Skin epidermis (tissue), 12 donors: Measurements from ENCODE around the gene ZBTB21.

Experiments used
- H3K27ac ChIP-seq, 21 experiments: fragments of 200-600 bp; sonication (generic) in 11 of 21; one replicate each; pipeline ENCODE4 v1.5.0; 2020; ENCODE audit warnings: mild to moderate bottlenecking in 3 of 21, inconsistent platforms in 2 of 21, moderate library complexity in 2 of 21
- H3K4me3 ChIP-seq, 7 experiments: fragments of 200-600 bp; sonication (generic) in 2 of 7; one replicate each; pipeline ENCODE4 v1.5.0; 2020; ENCODE audit warnings: inconsistent platforms in 2 of 7, mild to moderate bottlenecking in 2 of 7, moderate library complexity in 1 of 7

Gene ZBTB21

GRCh38 chr21:42040411-42041180 is 30.4 kb upstream of the ZBTB21 start:
- Histone ChIP-seq H3K27ac (peak overlapping the region in 17 of 21 experiments; percentile 1 to 86 (median 66)), H3K4me3 (no peak overlapping the region)

GRCh38 chr21:42039911-42040351 is 29.8 kb upstream of the ZBTB21 start:
- H3K27ac ChIP-seq, result peak overlapping the region in 20 of 21 experiments; percentile 1 to 86 (median 61)
- H3K4me3 ChIP-seq, result no peak overlapping the region

- H3K27ac ChIP-seq, result peak overlapping the region in 20 of 21 experiments; percentile 1 to 86 (median 61)
- no peak overlapping the region for H3K4me3 ChIP-seq
These were observed 29.3 kb upstream of the ZBTB21 start for GRCh38 chr21:42039470-42039901.

GRCh38 chr21:42038826-42039425 is 28.8 kb upstream of the ZBTB21 start:
- peak overlapping the region in 15 of 21 experiments; percentile 22 to 86 (median 59) for H3K27ac ChIP-seq
- H3K4me3 ChIP-seq, result no peak overlapping the region

- Histone ChIP-seq H3K27ac (peak overlapping the region in 9 of 21 experiments; percentile 25 to 86 (median 61)), H3K4me3 (no peak overlapping the region)
These were observed 28.2 kb upstream of the ZBTB21 start for GRCh38 chr21:42038393-42038792.

GRCh38 chr21:42037943-42038342 is 27.8 kb upstream of the ZBTB21 start:
- H3K27ac ChIP-seq, result no peak overlapping the region
- no peak overlapping the region for H3K4me3 ChIP-seq

GRCh38 chr21:42037516-42037915 is 27.4 kb upstream of the ZBTB21 start:
- H3K27ac ChIP-seq, result no peak overlapping the region
- H3K4me3 ChIP-seq, result no peak overlapping the region

GRCh38 chr21:42036313-42036712 is 26.2 kb upstream of the ZBTB21 start:
- Histone ChIP-seq H3K27ac (no peak overlapping the region), H3K4me3 (no peak overlapping the region)

- no peak overlapping the region for H3K27ac ChIP-seq
- no peak overlapping the region for H3K4me3 ChIP-seq
These were observed 22.8 kb upstream of the ZBTB21 start for GRCh38 chr21:42032968-42033367.

GRCh38 chr21:42032266-42032665 is 22.1 kb upstream of the ZBTB21 start:
- H3K27ac ChIP-seq, result no peak overlapping the region

GRCh38 chr21:42031816-42032215 is 21.7 kb upstream of the ZBTB21 start:
- Histone ChIP-seq H3K4me3 (no peak overlapping the region), H3K27ac (no peak overlapping the region)

More at GRCh38 chr21:42032266-42032665, 22.1 kb upstream of the ZBTB21 start:
- no peak overlapping the region for H3K4me3 ChIP-seq

- H3K4me3 ChIP-seq, result no peak overlapping the region
- H3K27ac ChIP-seq, result no peak overlapping the region
These were observed 21.1 kb upstream of the ZBTB21 start for GRCh38 chr21:42031241-42031640.

GRCh38 chr21:42030311-42030710 is 20.2 kb upstream of the ZBTB21 start:
- Histone ChIP-seq H3K4me3 (no peak overlapping the region), H3K27ac (no peak overlapping the region)

- H3K27ac ChIP-seq, result peak overlapping the region in 4 of 21 experiments; percentile 0 to 64 (median 38)
- no peak overlapping the region for H3K4me3 ChIP-seq
These were observed 18.7 kb upstream of the ZBTB21 start for GRCh38 chr21:42028766-42029425.

- no peak overlapping the region for H3K4me3 ChIP-seq
- H3K27ac ChIP-seq, result peak overlapping the region in 8 of 21 experiments; percentile 0 to 64 (median 43)
These were observed 17.9 kb upstream of the ZBTB21 start for GRCh38 chr21:42027822-42028765.

GRCh38 chr21:42027085-42027821 is 17.1 kb upstream of the ZBTB21 start:
- no peak overlapping the region for H3K4me3 ChIP-seq
- peak overlapping the region in 4 of 21 experiments; percentile 5 to 64 (median 58) for H3K27ac ChIP-seq

- no peak overlapping the region for H3K4me3 ChIP-seq
- peak overlapping the region in 3 of 21 experiments; percentile 8 to 51 (median 39) for H3K27ac ChIP-seq
These were observed 15.9 kb upstream of the ZBTB21 start for GRCh38 chr21:42026082-42026435.

- H3K4me3 ChIP-seq, result no peak overlapping the region
- H3K27ac ChIP-seq, result peak overlapping the region in 3 of 21 experiments; percentile 8 to 51 (median 39)
These were observed 15.4 kb upstream of the ZBTB21 start for GRCh38 chr21:42025376-42026081.
